Renal pelvis (tissue), 4 donors: Measurements from ENCODE around the gene CSTF2. TPM values are rescaled to one million over a fixed set of nuclear protein-coding genes. Genes with fewer than 3 reads are reported as not detected.

Experiments used
- DNase-seq: peaks from one replicate; pipeline ENCODE4 v3.0.0-alpha.2; 2013
- polyA plus RNA-seq, 3 donors: library from polyadenylated mRNA; unstranded; fragments of 120-200 nt; gene quantifications; one replicate each; pipeline ENCODE4 v1.2.1, GENCODE V29; 2013; ENCODE audit not compliant: insufficient read length in 3 of 3

CSTF2 gene
- polyA plus RNA-seq, 3 donors: 21.7 to 25.5 (median 23.1) TPM

DNA sequence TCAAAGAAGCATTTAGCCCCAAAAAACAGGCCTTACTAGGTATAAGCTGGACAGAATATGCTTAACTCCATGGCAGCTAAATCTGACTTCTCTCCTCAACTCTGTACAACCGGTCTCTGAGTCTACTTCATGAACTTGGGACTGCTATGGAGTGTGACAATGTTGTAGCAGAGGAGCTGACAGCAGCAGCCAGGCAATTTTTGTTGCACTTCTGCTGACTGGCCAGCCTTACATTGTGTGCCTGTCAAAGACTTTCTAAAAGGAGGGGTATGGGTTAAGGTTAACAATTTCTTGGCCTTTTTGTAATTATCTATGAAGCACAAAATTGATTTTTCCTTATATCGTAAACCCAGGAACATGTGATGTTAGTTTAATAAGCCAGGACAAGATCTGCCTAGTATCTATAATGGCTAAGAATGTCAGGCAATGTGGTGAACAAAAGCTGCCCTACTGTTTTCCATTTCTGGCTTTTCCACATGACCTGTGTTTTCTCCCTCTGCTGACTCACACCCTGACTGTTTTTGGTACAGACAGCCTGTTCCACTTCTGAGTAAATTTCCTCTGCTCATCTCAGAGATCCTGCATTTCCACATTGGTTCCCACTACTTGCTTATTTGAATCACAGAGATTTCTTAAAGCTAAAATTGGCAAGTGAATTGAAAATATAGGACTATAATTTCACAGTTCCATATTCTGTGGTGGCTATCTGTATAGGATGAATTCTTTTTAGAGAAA lies 44.6 kb downstream of the CSTF2 start:
- no peak for DNase-seq

GRCh38 chrX:100868273-100868672 lies 48.1 kb downstream of the CSTF2 start:
- no peak for DNase-seq

DNA sequence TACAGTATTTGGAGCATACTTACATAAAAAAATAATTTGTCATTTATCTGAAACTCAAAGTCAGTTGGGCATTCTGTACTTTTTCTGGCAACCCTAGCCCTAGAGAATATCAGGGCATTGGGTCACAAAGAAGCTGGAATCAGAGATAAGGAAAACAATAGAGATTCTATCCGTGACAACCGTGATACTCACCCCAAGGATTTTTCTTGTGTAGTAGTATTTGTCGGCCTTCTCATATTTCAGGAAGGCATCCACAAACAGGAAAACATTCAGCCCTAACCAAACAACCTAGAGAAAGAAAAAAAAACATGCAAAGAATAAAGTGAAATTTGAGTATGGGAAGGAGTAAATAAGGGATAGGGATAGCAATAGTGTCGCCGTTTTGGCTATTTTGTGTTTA lies 50.3 kb downstream of the CSTF2 start:
- DNase-seq: no peak

GRCh38 chrX:100871594-100872560 lies 51.7 kb downstream of the CSTF2 start:
- no peak for DNase-seq

GRCh38 chrX:100874325-100874724 lies 54.1 kb downstream of the CSTF2 start, which contains the start of gene NOX1:
Gene NOX1, minus strand, starts transcription at chrX:100874359. Its CDS starts 220 bp downstream, at chrX:100874139.
- DNase-seq: no peak

DNA sequence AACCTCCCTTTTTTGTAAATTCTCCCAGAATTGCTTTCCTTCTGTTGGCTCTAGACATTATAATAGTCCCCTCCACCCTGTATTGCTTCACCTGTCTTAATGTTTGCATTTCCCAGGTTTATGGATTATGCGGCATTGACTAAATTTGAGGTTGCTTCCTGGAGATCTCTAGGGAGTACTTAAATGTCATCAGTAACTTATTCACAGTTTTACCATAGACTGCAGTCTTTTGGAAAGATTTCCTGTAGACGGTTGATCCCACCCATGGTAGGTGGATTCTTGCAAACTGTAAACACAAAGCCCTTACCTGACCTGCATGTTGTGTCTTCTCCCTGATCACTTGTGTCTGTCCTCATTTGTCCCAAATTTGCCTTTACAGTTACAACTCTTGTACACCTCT lies 60.2 kb downstream of the CSTF2 start:
- no peak for DNase-seq

DNA sequence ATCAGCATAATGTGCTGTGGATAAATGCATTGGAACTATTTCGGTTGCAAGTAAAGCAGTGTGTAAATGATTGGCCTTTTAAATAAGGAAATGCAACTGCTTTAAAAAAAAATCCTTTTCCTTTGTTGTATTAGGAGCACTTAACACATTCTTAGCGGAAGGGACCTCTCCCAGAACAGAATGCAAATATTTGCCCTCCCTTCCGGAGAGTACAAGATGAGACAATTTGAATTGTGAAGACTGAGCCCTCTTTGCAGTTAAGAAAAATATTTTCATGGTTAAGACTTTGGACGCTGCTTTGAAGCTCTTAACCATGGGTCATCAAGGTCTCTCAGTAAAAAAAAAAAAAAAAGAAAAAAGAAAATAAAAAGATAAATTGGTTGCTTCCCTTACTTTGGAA lies 63.5 kb downstream of the CSTF2 start:
- no peak for DNase-seq

Other genes with a start within 250 kb of the CSTF2 start
- 1 to 10 TPM; 2.5 to 4.6 (median 3.0) TPM for gene TNMD, start 235.5 kb upstream of the CSTF2 start, polyA plus RNA-seq
- gene TSPAN6, start 183.6 kb upstream of the CSTF2 start, polyA plus RNA-seq: 100 to 1,000 TPM; 149 to 158 (median 150) TPM
- gene SRPX2, start 176.2 kb upstream of the CSTF2 start, polyA plus RNA-seq: 10 to 100 TPM; 11.6 to 14.8 (median 11.8) TPM
- gene SYTL4, start 88.3 kb upstream of the CSTF2 start, polyA plus RNA-seq: 10 to 100 TPM; 16.3 to 31.6 (median 21.8) TPM
- gene NOX1, start 54.0 kb downstream of the CSTF2 start, polyA plus RNA-seq: under 1 TPM; 0.50 to 0.71 (median 0.65) TPM
- gene XKRX, start 108.5 kb downstream of the CSTF2 start, polyA plus RNA-seq: under 1 TPM; 0.37 to 0.61 (median 0.38) TPM
- gene ARL13A, start 149.3 kb downstream of the CSTF2 start, polyA plus RNA-seq: under 1 TPM; 0.17 to 0.42 (median 0.33) TPM
- gene TRMT2B, start 231.7 kb downstream of the CSTF2 start, polyA plus RNA-seq: 10 to 100 TPM; 10.4 to 15.4 (median 12.3) TPM